Thyroid gland (tissue), 4 donors: ENCODE measurements around the gene PLXNC1. TPM values are rescaled to one million over a fixed set of nuclear protein-coding genes. Genes with fewer than 3 reads are reported as not detected.

ENCODE experiments used
- DNase-seq, 2 donors: peaks; one replicate each; pipeline ENCODE4 v3.0.0-alpha.2; 2019
- H3K27ac ChIP-seq, 3 donors: fragments of 200-600 bp; sonication (generic); 1 replicate in 2 of 3; 2 replicates in 1 of 3; pipeline ENCODE4 v1.5.1; 2016 to 2019; ENCODE audit warnings: mild to moderate bottlenecking in 1 of 3, moderate library complexity in 1 of 3
- H3K27me3 ChIP-seq: fragments of 200-600 bp; sonication (generic); one replicate; pipeline ENCODE4 v1.5.1; 2019
- H3K36me3 ChIP-seq, 2 donors: fragments of 200-600 bp; sonication (generic); one replicate each; pipeline ENCODE4 v1.5.1; 2016 to 2019
- H3K4me1 ChIP-seq, 2 donors: fragments of 200-600 bp; sonication (generic); one replicate each; pipeline ENCODE4 v1.5.1; 2017 to 2019
- H3K4me3 ChIP-seq, 3 donors: fragments of 200-600 bp; sonication (generic); replicated peaks in 1 of 3; 1 replicate in 2 of 3; 2 replicates in 1 of 3; pipeline ENCODE4 v1.5.1; 2016; ENCODE audit warnings: mild to moderate bottlenecking in 1 of 3
- H3K9me3 ChIP-seq: fragments of 200-600 bp; sonication (generic); one replicate; pipeline ENCODE4 v1.5.1; 2017
- CTCF ChIP-seq, 6 experiments: fragments of 200-600 bp in 3 of 6; fragments of 450-650 bp in 3 of 6; sonication (generic) in 3 of 6; IDR thresholded peaks; one replicate each; pipeline ENCODE4 v1.5.1; 2016 to 2019; ENCODE audit warnings: antibody characterized with exemption in 6 of 6, mild to moderate bottlenecking in 2 of 6, inconsistent platforms in 1 of 6, moderate library complexity in 1 of 6
- POLR2A ChIP-seq, 2 donors: fragments of 450-650 bp; IDR thresholded peaks; one replicate each; pipeline ENCODE4 v1.6.1; 2017; ENCODE audit warnings: antibody characterized with exemption in 2 of 2, mild to moderate bottlenecking in 2 of 2, moderate library complexity in 1 of 2
- WGBS, 2 donors: methylation state at CpG; one replicate each; pipeline ENCODE4 v1.1.5; 2017; 5-methylcytosine and 5-hydroxymethylcytosine counted together
- intact Hi-C: fragments of 100-400 bp; cut with DNase I; formaldehyde crosslinking; loops from one replicate; pipeline ENCODE4 v1.15.1; 2023
- total RNA-seq, 4 donors: library from RNA; depleted of rRNA; stranded (reverse); fragments of >200 nt; gene quantifications; one replicate each; pipeline ENCODE4 v1.2.3, GENCODE V29; 2016

The PLXNC1 gene
- total RNA-seq, 4 donors from 2014 or later = 4.5 to 7.2 (median 5.1) TPM

- no peak for DNase-seq
- TF ChIP-seq POLR2A (IDR thresholded peaks at IDR 0.05) = no peak
- no peak for TF ChIP-seq CTCF (IDR thresholded peaks at IDR 0.05)
Measured at GRCh38 chr12:94225506-94225905, 77.1 kb downstream of the PLXNC1 start.

GRCh38 chr12:94225947-94226630, 77.7 kb downstream of the PLXNC1 start:
- Histone ChIP-seq H3K4me3 (no peak overlapping the region), H3K27me3 (no peaks in the 10 kb centered on the region), H3K9me3 (no peaks in the 10 kb centered on the region), H3K27ac (no peak overlapping the region), H3K36me3 (no peaks in the 10 kb centered on the region), H3K4me1 (no peaks in the 10 kb centered on the region)
- intact Hi-C loops = no loop called here
- DNase-seq = no peak
- TF ChIP-seq CTCF (IDR thresholded peaks at IDR 0.05) (no peak), POLR2A (IDR thresholded peaks at IDR 0.05) (no peak)
- WGBS, 2 donors = 81 to 82% methylated on average over 5 of the region's 5 CpGs

More at GRCh38 chr12:94225506-94225905, 77.1 kb downstream of the PLXNC1 start:
- Histone ChIP-seq H3K36me3 (no peaks in the 10 kb centered on the region), H3K4me1 (no peaks in the 10 kb centered on the region), H3K4me3 (no peak overlapping the region), H3K9me3 (no peaks in the 10 kb centered on the region), H3K27ac (no peak overlapping the region), H3K27me3 (no peaks in the 10 kb centered on the region)
- WGBS, 2 donors = 92 to 95% methylated on average over 9 of the region's 9 CpGs
- intact Hi-C loops = no loop called here

- H3K9me3 ChIP-seq = no peaks in the 10 kb centered on the region
- H3K27me3 ChIP-seq = no peaks in the 10 kb centered on the region
- 92 to 96% methylated on average over 2 of the region's 2 CpGs for WGBS, 2 donors
- TF ChIP-seq POLR2A (IDR thresholded peaks at IDR 0.05) (no peak), CTCF (IDR thresholded peaks at IDR 0.05) (no peak)
- no peak for DNase-seq
- intact Hi-C loops = no loop called here
- no peaks in the 10 kb centered on the region for H3K36me3 ChIP-seq
- H3K4me3 ChIP-seq = no peak overlapping the region
- H3K27ac ChIP-seq = no peak overlapping the region
- no peaks in the 10 kb centered on the region for H3K4me1 ChIP-seq
Measured at GRCh38 chr12:94227066-94227465, 78.7 kb downstream of the PLXNC1 start.

GRCh38 chr12:94228488-94228907, 80.1 kb downstream of the PLXNC1 start:
- Histone ChIP-seq H3K27me3 (no peaks in the 10 kb centered on the region), H3K4me3 (no peak overlapping the region), H3K36me3 (no peaks in the 10 kb centered on the region), H3K9me3 (no peaks in the 10 kb centered on the region), H3K4me1 (no peaks in the 10 kb centered on the region), H3K27ac (no peak overlapping the region)
- WGBS, 2 donors = 96 to 98% methylated on average over 8 of the region's 8 CpGs
- intact Hi-C loops = no loop called here
- TF ChIP-seq CTCF (IDR thresholded peaks at IDR 0.05) = no peak
- no peak for TF ChIP-seq POLR2A (IDR thresholded peaks at IDR 0.05)
- DNase-seq = no peak

- Histone ChIP-seq H3K27me3 (no peaks in the 10 kb centered on the region), H3K9me3 (no peaks in the 10 kb centered on the region), H3K27ac (no peak overlapping the region), H3K4me3 (no peak overlapping the region), H3K36me3 (no peaks in the 10 kb centered on the region), H3K4me1 (no peaks in the 10 kb centered on the region)
- 87 to 92% methylated on average over 4 of the region's 4 CpGs for WGBS, 2 donors
- no peak for TF ChIP-seq CTCF (IDR thresholded peaks at IDR 0.05)
- TF ChIP-seq POLR2A (IDR thresholded peaks at IDR 0.05) = no peak
- intact Hi-C loops = no loop called here
- DNase-seq = no peak
Measured at GRCh38 chr12:94229902-94230301, 81.5 kb downstream of the PLXNC1 start.
